ENCODE measurements around the gene MYOZ3. TPM values are rescaled to one million over a fixed set of nuclear protein-coding genes. Genes with fewer than 3 reads are reported as not detected.

MYOZ3 gene
- polyA plus RNA-seq, 1 of the 3 experiments (the other 2 are of a cell fraction): 0.26 TPM

DNA sequence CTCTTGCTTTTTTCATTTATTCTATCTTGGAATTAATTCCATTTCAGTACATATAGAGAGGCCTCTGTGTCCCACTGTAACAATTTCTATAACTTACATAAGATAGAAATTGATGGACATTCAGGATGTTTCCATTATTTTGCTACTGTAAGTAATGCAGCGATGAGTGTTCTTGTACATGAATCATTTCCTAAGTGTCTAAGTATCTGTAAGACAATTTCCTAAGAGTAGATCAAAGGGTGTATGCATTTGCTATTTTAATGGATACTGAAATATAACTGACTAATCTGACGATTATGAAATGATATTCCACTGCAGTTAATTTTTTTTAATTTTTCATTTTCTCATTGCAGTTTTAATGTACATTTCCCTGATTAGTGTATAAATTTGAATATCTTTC is 62.8 kb downstream of the MYOZ3 start:
- H3K27ac ChIP-seq (ENCODE audit: low read depth in 2 of 2, low read length in 1 of 2): no peak overlapping the region
- no peak overlapping the region for H3K4me2 ChIP-seq
- H3K9ac ChIP-seq: no peak overlapping the region
- peaks cover 84 to 87% of the 10 kb centered on the region in 2 experiments for H3K36me3 ChIP-seq (replicated peaks in 1 of 2; ENCODE audit: control insufficient read depth in 1 of 2, insufficient read depth in 2 of 2, low read length in 1 of 2)
- H3F3A ChIP-seq (replicated peaks; ENCODE audit: insufficient read depth): peaks cover 4% of the 10 kb centered on the region
- no peak for DNase-seq
- no peaks in the 10 kb centered on the region for H3K27me3 ChIP-seq (ENCODE audit: insufficient read depth)
- H3K9me3 ChIP-seq: no peaks in the 10 kb centered on the region
- WGBS (ENCODE audit: low lambda C conversion rate): 84% methylated on average over 2 of the region's 2 CpGs
- H3K9me2 ChIP-seq: no peaks in the 10 kb centered on the region
- H3K4me3 ChIP-seq (ENCODE audit: low read depth in 2 of 2, low read length in 1 of 2): no peak overlapping the region
- CTCF ChIA-PET: no interaction called here
- no peaks in the 10 kb centered on the region for H4K20me1 ChIP-seq (ENCODE audit: insufficient read depth)
- no peak overlapping the region for H2AFZ ChIP-seq (ENCODE audit: low read depth)
- TF ChIP-seq, protein P1, sequence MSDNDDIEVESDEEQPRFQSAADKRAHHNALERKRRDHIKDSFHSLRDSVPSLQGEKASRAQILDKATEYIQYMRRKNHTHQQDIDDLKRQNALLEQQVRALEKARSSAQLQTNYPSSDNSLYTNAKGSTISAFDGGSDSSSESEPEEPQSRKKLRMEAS (IDR thresholded peaks at IDR 0.05; ENCODE audit: low read depth): no peak
- TF ChIP-seq, protein P2, sequence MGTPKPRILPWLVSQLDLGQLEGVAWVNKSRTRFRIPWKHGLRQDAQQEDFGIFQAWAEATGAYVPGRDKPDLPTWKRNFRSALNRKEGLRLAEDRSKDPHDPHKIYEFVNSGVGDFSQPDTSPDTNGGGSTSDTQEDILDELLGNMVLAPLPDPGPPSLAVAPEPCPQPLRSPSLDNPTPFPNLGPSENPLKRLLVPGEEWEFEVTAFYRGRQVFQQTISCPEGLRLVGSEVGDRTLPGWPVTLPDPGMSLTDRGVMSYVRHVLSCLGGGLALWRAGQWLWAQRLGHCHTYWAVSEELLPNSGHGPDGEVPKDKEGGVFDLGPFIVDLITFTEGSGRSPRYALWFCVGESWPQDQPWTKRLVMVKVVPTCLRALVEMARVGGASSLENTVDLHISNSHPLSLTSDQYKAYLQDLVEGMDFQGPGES (IDR thresholded peaks at IDR 0.05; ENCODE audit: low read depth, low read length): no peak
- TF ChIP-seq RCOR1 (IDR thresholded peaks at IDR 0.05; ENCODE audit: low read length) (no peak), YY1 (IDR thresholded peaks at IDR 0.05; ENCODE audit: low read depth) (no peak), MXI1 (IDR thresholded peaks at IDR 0.05; ENCODE audit: low read depth, low read length) (no peak), GATA2 (CRISPR knock-in tag; IDR thresholded peaks at IDR 0.05) (no peak), ELF1 (IDR thresholded peaks at IDR 0.05) (no peak), RXRA (IDR thresholded peaks at IDR 0.05; ENCODE audit: borderline replicate concordance, low read depth) (no peak), TCF12 (IDR thresholded peaks at IDR 0.05) (no peak), SIN3A (IDR thresholded peaks at IDR 0.05; ENCODE audit: borderline replicate concordance, low read depth, low read length) (no peak), NRF1 (IDR thresholded peaks at IDR 0.05; ENCODE audit: low read depth, low read length) (no peak), MEF2A (IDR thresholded peaks at IDR 0.05; ENCODE audit: borderline replicate concordance, low read depth) (no peak), SMC3 (IDR thresholded peaks at IDR 0.05; ENCODE audit: low read depth, low read length) (no peak), TAF1 (IDR thresholded peaks at IDR 0.05; ENCODE audit: borderline replicate concordance, low read depth, low read length) (no peak), CHD2 (IDR thresholded peaks at IDR 0.05; ENCODE audit: low read length, partially characterized antibody) (no peak)
- TF ChIP-seq, protein P3, sequence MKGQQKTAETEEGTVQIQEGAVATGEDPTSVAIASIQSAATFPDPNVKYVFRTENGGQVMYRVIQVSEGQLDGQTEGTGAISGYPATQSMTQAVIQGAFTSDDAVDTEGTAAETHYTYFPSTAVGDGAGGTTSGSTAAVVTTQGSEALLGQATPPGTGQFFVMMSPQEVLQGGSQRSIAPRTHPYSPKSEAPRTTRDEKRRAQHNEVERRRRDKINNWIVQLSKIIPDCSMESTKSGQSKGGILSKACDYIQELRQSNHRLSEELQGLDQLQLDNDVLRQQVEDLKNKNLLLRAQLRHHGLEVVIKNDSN (IDR thresholded peaks at IDR 0.05; ENCODE audit: borderline replicate concordance, low read depth): no peak
- TF ChIP-seq, protein P4, sequence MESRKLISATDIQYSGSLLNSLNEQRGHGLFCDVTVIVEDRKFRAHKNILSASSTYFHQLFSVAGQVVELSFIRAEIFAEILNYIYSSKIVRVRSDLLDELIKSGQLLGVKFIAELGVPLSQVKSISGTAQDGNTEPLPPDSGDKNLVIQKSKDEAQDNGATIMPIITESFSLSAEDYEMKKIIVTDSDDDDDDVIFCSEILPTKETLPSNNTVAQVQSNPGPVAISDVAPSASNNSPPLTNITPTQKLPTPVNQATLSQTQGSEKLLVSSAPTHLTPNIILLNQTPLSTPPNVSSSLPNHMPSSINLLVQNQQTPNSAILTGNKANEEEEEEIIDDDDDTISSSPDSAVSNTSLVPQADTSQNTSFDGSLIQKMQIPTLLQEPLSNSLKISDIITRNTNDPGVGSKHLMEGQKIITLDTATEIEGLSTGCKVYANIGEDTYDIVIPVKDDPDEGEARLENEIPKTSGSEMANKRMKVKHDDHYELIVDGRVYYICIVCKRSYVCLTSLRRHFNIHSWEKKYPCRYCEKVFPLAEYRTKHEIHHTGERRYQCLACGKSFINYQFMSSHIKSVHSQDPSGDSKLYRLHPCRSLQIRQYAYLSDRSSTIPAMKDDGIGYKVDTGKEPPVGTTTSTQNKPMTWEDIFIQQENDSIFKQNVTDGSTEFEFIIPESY (IDR thresholded peaks at IDR 0.05; ENCODE audit: borderline replicate concordance, low read depth): no peak
- TF ChIP-seq, protein P5, sequence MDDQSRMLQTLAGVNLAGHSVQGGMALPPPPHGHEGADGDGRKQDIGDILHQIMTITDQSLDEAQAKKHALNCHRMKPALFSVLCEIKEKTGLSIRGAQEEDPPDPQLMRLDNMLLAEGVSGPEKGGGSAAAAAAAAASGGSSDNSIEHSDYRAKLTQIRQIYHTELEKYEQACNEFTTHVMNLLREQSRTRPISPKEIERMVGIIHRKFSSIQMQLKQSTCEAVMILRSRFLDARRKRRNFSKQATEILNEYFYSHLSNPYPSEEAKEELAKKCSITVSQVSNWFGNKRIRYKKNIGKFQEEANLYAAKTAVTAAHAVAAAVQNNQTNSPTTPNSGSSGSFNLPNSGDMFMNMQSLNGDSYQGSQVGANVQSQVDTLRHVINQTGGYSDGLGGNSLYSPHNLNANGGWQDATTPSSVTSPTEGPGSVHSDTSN (IDR thresholded peaks at IDR 0.05): no peak
- TF ChIP-seq, protein P6, sequence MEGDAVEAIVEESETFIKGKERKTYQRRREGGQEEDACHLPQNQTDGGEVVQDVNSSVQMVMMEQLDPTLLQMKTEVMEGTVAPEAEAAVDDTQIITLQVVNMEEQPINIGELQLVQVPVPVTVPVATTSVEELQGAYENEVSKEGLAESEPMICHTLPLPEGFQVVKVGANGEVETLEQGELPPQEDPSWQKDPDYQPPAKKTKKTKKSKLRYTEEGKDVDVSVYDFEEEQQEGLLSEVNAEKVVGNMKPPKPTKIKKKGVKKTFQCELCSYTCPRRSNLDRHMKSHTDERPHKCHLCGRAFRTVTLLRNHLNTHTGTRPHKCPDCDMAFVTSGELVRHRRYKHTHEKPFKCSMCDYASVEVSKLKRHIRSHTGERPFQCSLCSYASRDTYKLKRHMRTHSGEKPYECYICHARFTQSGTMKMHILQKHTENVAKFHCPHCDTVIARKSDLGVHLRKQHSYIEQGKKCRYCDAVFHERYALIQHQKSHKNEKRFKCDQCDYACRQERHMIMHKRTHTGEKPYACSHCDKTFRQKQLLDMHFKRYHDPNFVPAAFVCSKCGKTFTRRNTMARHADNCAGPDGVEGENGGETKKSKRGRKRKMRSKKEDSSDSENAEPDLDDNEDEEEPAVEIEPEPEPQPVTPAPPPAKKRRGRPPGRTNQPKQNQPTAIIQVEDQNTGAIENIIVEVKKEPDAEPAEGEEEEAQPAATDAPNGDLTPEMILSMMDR (IDR thresholded peaks at IDR 0.05): no peak
- TF ChIP-seq, protein P7, sequence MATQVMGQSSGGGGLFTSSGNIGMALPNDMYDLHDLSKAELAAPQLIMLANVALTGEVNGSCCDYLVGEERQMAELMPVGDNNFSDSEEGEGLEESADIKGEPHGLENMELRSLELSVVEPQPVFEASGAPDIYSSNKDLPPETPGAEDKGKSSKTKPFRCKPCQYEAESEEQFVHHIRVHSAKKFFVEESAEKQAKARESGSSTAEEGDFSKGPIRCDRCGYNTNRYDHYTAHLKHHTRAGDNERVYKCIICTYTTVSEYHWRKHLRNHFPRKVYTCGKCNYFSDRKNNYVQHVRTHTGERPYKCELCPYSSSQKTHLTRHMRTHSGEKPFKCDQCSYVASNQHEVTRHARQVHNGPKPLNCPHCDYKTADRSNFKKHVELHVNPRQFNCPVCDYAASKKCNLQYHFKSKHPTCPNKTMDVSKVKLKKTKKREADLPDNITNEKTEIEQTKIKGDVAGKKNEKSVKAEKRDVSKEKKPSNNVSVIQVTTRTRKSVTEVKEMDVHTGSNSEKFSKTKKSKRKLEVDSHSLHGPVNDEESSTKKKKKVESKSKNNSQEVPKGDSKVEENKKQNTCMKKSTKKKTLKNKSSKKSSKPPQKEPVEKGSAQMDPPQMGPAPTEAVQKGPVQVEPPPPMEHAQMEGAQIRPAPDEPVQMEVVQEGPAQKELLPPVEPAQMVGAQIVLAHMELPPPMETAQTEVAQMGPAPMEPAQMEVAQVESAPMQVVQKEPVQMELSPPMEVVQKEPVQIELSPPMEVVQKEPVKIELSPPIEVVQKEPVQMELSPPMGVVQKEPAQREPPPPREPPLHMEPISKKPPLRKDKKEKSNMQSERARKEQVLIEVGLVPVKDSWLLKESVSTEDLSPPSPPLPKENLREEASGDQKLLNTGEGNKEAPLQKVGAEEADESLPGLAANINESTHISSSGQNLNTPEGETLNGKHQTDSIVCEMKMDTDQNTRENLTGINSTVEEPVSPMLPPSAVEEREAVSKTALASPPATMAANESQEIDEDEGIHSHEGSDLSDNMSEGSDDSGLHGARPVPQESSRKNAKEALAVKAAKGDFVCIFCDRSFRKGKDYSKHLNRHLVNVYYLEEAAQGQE (IDR thresholded peaks at IDR 0.05; ENCODE audit: low read depth, low read length): no peak
- no peaks in the 10 kb centered on the region for H3K4me1 ChIP-seq (ENCODE audit: control insufficient read depth in 1 of 2, insufficient read depth in 2 of 2, low read depth in 1 of 2, low read length in 1 of 2)
- POLR2A ChIA-PET: no interaction called here
- no peaks in the 10 kb centered on the region for H3K79me2 ChIP-seq (ENCODE audit: insufficient read depth)
